GM13977 (cell line): Measurements from ENCODE around the gene PGLYRP1.

Source experiments
- DNase-seq: peaks from one replicate; pipeline ENCODE4 v3.0.0; 2012; ENCODE audit warnings: low spot score
- CTCF ChIP-seq: IDR thresholded peaks from 2 replicates; pipeline ENCODE4 v1.5.1; 2012; ENCODE audit warnings: mild to moderate bottlenecking, control low read depth; ENCODE audit not compliant: insufficient read depth; ENCODE audit errors: extremely low read depth, missing control alignments
- in situ Hi-C: fragments of 300-500 bp; cut with MboI; formaldehyde crosslinking; loops from one replicate; pipeline ENCODE4 v1.12.0; 2022; ENCODE audit warnings: low sequenced_read_pairs, low pct_unique_long_range_greater_than_20kb, mixed read lengths, inconsistent platforms; ENCODE audit not compliant: unreplicated experiment

Gene PGLYRP1

GRCh38 chr19:46063201-46063600 is 40.3 kb upstream of the PGLYRP1 start:
- no peak for DNase-seq
- in situ Hi-C loops, result no loop called here
- TF ChIP-seq CTCF, result no peak

GRCh38 chr19:46060012-46060411 is 37.2 kb upstream of the PGLYRP1 start:
- no peak for TF ChIP-seq CTCF
- in situ Hi-C loops, result no loop called here

GRCh38 chr19:46058778-46059177 is 35.9 kb upstream of the PGLYRP1 start:
- no peak for DNase-seq
- in situ Hi-C loops, result no loop called here
- TF ChIP-seq CTCF, result no peak

More at GRCh38 chr19:46060012-46060411, 37.2 kb upstream of the PGLYRP1 start:
- no peak for DNase-seq

- no peak for TF ChIP-seq CTCF
- DNase-seq, result no peak
- in situ Hi-C loops, result no loop called here
Observed at GRCh38 chr19:46056536-46056935, 33.7 kb upstream of the PGLYRP1 start.

GRCh38 chr19:46052896-46053295 is 30.0 kb upstream of the PGLYRP1 start:
- in situ Hi-C loops, result no loop called here
- no peak for DNase-seq
- no peak for TF ChIP-seq CTCF

- peak; percentile 45 for TF ChIP-seq CTCF
- in situ Hi-C loops, result no loop called here
- no peak for DNase-seq
Observed at GRCh38 chr19:46049597-46049996, 26.7 kb upstream of the PGLYRP1 start.

- in situ Hi-C loops, result no loop called here
- DNase-seq, result no peak
- no peak for TF ChIP-seq CTCF
Observed at GRCh38 chr19:46043519-46043918, 20.7 kb upstream of the PGLYRP1 start.
